ENCODE data around the gene OSBPL6.
"Not testable (repeated sequence)": the region's sequence is repeated elsewhere in the genome, so short reads cannot be mapped to it uniquely, and the experiment has no call there.

Gene OSBPL6

DNA sequence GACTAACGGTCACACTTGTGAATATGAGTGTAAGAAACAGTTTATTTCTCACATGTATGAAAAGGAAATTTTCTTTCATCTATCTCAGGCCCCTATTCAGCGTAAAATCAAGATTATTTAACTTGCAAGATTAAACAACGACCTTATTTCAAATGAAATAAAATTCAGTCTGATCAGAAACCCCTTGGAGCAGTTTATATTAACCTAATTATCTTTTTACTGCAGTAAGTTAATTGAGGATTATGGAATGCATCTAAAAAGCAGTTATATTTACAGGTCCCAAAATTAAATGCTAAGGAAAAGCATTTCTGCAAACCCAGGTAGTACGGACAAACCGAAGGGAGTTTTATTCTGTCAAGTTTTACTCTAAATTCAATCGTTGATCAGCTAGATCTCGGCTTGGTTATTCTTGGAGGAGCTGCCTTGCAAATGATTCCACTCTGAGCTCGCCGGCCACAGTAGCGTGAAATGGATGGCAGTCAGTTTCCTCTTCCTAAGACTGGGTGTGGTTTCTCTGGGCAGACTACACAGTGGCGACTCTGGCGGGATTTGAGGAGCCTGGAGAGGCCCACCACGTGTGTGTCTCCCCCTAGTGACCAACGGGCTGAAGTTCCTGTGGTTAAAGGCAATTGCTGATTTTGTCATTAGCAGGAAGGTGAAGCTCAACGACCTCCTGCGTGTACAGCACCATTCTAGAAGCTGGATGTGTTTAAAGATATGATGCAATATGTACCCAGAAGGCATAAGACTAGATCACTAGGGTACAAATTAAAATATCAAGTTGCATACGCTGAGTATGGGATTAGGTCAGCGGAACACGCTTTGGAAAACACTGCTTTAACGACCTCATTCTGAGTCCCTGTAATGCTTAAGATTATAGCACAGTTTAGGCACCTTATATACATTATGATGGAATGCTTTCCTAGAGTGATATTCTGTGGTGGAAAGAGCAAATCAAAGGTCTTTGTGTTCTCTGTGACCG lies 220.2 kb downstream of the OSBPL6 start:
- DNase-seq, result peak; percentile 87 to 88

DNA sequence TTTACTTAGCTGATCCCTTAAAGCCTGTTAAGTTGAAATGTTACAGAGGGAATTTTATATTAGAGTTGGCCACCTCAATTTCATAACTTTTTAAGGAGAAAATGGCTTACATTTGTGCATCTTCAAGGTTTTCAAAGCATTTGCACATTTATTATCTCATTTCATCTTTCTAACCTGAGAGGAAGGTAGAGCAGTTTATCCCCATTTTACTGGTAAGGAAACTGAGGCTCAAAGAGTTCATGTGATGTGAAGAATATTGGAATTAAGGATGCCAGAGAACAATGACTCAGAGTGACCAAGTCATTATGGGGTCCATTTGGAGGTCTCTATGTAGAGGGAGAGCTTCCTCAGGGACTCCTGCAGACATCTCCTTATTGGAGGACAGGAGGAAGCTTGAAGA lies 221.7 kb downstream of the OSBPL6 start:
- DNase-seq, result no peak

DNA sequence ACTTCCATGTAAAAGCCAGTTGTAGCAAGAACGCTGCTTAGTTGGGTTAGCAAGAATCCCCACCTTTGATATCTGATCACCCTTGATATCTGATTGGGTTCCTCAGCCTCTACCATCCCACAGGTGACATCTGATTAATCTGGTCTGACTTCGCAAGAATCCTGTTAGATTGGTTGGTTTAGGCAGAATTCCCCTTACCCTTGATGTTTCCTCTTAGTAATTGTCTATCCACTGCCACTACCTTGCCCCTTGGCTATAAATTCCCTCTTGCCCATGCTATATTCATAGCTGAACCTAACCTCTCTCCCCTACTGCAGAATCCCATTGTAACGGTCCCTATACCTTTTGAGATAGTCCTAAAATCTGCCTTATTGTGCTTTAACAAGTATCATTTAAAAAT lies 223.6 kb downstream of the OSBPL6 start:
- DNase-seq, result no peak

DNA sequence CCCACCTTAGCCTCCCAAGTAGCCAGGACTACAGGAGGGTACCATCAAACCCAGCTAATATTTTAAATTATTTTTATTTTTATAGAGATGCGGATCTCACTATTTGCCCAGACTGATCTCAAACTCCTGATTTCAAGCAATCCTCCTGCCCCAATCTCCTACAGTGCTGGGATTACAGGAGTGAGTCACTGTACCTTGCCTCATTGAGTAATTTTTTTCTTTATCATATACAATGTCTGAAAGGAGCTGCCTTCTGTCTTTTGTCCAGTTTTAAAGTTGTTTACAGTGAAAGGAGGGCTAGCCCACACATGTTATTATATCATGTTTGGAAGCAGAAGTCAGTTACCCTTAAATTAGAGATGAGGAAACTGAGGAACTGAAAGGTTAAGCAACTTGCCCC lies 224.1 kb downstream of the OSBPL6 start:
- no peak for DNase-seq

DNA sequence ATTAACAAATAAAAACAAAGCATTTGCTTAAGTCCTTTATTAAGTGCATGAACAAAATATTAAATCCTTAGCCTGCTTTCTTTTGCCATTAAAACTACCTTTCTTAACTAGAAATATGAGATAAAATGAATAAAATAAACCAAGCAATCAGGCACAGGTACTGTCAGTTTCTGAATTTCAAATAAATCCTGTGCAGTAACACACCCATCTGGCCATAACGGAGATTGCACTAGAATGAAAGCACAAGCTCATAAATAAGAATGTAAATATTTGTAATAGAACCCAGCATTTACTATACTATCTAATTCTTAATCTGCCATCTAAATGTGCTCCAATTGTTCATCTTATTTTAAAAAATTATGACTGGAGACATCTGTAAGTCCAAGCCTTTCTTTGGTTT lies 224.8 kb downstream of the OSBPL6 start:
- no peak for DNase-seq

DNA sequence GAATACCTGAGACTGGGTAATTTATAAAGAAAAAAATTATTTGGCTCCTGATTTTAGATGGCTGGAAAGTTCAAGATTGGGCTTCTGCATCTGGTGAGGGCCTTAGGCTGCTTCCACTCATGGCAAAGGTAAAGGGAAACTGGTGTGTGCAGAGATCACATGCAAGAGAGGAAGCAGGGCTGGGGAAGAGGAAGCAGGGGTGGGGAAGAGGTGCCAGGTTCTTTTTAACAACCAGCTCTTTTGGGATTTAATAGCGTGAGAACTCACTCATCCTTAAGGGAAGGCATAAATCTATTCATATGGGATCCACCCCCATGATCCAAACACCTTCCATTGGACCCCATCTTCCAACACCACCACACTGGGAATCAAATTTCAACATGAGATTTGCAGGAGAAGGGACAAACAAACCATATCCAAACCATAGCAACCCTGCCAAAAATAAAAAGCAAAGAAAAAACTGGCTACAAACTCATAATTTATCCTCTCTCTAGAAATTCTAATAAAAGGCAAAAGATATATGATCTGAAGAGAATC lies 226.2 kb downstream of the OSBPL6 start:
- no peak for DNase-seq

DNA sequence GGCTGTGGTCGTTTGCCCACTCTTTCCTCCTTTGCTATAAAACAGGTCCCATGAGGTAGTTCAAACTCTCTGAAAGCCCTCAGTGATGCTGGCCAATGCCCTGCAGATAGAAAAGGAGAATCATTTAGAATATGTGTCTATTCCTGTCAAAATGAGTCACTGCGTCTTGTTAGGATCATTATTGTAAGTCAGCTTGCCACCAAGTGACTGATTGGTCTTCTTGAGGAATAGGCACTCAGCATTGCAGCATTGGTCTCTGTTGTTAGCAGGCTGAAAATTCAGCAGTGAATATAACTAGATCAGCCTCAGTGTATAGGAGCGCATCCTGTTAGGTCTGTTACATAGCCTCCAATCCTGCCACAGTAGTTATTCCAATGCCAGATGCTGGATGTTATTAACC lies 227.8 kb downstream of the OSBPL6 start:
- no peak for DNase-seq

DNA sequence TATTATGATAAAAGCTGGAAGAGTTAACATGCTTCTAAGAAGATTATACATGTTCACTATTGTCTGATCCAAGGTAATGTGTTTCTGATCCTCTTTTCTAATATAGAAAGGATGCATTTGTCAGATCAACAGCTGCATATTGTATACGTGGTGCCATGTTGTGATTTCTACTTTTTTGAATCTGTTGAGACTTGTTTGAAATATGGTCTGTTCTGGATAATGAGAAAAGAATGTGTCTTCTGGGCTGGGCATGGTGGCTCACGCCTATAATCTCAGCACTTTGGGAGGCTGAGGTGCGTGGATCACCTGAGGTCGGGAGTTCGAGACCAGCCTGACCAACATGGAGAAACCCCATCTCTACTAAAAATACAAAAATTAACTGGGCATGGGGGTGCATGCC lies 229.4 kb downstream of the OSBPL6 start:
- DNase-seq, result not testable (repeated sequence)

DNA sequence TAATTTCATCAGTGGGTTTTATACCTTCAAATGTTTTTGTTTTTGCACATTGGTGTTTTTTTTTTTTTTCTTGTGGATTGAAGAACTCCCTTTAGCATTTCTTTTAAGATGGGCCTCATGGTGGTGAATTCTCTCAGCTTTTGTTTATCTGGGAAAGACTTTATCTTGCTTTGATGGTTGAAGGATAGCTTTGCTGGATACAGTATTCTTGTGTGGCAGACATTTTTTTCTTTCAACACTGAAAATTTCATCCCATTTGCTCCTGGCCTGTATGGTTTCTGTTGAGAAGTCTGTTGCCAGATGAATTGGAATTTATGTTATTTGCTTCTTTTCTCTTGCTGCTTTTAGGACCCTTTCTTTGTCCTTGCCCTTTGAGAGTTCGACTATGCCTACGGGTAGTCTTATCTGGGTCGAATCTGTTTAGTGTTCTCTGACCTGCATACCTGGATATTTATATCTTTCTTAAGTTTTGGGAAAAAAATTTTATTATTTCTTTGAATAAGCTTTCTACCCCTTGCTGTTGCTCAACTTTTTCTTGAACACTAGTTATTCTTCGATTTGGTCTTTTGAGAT lies 231.0 kb downstream of the OSBPL6 start:
- no peak for DNase-seq

DNA sequence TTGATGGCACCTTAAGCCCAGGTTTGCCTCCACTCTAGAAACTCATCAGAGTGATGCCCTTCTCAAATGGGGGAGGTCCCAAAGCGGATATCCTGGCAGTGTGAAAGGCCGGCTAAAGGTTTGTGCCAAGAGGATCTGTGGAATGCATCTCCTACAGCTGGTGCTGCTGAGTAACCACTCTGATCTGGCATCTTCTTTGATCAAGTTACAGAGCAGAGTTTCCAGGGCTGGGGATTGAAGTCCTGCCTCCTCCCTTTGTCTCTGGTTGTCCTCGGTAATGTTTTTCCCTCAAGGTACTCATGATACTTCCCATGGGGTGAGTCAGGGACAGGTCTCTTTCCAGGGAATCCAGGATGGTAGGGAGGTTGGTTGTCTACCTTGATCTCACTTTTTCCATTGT lies 232.1 kb downstream of the OSBPL6 start:
- DNase-seq, result no peak

DNA sequence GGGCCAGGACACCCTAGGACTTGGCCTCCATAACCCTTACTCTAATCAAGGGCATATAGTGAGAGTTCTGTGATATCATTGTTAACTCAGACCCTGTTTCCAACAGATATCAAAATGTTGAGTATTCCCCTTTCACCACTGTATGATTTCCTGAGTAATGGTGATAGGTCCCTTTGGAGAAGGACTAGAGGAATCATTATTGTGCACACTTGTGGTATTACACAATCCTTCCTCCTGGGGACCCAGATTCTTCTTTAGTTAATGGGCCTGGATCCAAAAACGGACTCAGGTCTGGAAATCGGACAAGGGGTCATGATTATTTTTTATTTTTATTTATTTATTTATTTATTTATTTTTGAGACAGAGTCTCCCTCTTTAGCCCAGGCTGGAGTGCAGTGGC lies 233.1 kb downstream of the OSBPL6 start:
- no peak for DNase-seq

DNA sequence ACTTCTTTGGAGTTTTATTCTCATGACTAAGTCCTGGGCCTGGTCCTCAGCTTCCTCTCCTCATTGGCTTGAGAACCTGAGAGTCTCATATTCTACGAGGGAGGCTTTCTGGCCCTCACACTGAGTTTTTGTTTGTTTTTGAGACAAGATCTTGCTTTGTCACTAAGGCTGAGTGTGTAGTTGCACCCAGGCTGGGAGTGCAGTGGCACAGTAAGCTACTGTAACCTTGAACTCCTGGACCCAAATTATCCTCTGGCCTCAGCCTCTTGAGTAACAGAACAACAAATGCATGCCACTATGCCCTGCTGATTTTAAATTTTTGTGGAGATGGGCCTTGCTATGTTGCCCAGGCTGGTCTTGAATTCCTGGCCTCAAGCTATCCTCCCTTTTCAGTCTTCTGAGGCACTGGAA lies 234.1 kb downstream of the OSBPL6 start:
- no peak for DNase-seq

DNA sequence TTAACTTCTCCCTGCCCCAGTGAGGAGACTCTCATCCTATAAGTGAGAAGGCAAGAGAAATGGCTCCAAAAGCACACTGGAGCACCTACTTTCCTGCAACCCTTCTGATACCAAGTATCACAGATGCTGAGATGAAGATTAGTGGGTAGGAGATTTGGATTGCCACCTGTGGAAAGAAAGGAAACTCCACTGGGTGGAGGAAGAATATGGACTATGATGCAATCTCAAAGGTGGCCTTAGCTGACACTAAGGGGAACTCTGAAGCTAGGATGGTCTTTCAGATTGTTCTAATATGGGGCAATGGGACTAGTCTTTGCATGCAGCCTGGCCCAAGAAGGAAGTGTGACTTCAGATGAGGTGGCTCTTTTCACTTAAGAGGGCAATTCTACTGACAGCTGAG lies 235.0 kb downstream of the OSBPL6 start:
- no peak for DNase-seq

DNA sequence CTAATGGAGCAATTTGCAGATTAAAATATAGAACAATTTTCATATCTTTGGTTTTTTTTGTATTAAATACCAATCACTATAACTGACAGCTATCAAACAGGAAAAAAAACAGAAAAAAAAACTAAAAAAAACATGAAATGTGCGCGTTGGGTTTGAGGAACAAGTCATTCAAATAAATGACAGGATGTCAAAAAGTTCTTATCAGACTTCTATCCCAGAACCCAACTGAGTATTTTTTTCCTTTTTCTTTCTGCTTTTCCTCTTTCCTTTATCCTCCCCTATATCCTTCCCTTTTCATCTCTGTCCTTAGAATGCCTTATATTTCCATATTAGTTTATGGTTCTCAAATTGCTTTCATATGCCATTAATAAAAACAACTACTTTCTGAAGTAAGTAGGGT lies 242.3 kb downstream of the OSBPL6 start:
- DNase-seq, result no peak

DNA sequence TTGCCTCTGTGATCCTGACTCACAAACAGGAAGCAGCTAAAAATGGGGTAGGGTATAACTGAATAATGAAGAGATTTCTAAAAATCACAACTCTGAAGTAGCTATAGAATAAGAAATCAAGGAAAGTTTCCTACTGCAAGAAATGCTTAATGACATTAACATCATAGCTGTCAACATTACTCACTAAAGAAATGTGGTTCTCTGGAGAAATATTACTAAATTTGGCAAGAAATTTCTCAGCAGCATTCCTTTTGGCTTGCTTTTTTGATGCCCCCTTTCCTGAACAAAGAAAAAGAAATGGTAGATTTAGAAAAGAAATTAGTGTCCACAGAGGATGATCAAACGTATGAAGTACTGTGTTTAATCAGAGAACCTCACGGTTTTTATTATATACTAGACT lies 247.1 kb downstream of the OSBPL6 start:
- no peak for DNase-seq

DNA sequence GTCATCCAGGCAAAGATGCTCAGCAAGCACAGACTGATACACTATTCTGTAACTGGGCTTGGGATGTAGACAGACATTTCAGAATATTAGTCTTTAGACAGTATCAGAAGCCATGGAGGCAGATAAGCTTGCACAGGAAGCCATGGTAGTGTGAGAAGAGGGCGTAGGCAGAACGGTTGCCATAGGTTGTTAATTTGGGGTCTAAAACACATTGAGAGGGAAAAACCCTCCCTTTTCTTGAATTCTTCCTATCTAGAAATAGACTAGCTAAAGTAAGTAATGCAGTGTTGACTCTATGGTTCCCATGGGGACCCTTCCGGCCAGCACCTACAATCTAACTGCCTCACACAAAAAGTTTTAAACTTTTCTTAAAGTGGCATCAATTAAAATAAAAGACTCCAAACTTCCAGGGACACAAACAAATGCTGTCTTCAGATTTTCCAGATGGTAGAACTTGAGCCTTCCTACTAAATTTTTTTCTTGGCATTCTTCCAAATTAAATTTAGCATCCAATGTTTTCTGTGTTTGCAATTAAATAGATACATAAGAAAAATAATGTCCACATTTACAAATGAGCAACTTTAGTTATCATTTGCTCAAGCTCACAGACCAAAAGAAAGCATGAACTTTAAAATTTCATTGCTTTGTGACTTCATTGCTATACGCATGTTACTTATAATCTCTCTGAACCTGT lies 254.8 kb downstream of the OSBPL6 start:
- no peak for DNase-seq

DNA sequence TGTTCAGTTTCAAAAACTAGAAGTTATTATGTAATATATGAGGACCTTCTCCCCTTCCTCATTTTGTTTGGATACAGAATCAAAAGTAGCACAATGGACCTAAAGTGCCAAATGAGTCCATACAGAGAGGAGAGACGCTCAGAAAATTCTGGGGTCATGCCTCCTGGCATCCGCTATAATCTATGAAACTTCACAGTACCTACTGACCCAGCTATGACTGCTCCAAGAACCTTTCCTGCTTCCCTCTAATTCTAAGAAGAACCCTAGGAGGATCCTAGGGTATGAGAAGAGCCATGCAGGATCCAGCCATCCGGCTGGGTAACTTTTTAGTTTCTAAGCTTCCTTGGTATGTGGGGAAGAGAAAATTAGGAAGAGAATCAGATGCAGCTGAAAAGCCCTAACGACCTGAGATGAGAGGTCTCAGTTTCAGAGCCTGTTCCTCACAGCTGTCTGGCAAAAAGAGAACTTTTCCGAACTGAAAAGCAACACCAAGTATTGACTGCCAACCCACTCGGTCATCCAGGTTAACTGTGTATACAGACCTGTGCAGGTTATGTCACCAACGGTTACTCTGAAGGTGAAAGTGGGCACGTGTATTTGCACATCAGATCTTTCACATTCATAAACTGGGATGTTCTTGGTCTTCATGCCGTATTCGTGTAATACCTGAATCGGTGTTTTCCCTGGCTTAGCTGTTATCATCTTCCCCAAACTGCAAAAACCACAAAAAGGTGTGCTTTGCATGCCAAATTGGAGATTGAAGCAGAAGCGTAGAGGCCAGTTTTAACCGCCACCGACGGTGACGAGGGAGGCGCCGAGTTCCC lies 255.6 kb downstream of the OSBPL6 start:
- no peak for DNase-seq

DNA sequence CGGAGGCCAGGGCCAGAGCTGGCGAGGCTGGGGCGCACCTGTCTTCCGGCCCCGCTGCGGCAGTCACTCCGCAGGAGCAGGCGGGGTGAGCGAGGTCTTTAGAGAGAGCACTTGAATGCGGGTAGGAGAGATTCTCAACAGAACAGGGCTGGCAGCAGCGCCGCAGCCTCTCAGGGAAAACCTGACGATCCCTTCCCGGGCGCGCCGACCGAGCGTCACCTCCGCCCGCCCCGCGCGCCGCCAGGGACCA lies 256.1 kb downstream of the OSBPL6 start:
- no peak for DNase-seq

DNA sequence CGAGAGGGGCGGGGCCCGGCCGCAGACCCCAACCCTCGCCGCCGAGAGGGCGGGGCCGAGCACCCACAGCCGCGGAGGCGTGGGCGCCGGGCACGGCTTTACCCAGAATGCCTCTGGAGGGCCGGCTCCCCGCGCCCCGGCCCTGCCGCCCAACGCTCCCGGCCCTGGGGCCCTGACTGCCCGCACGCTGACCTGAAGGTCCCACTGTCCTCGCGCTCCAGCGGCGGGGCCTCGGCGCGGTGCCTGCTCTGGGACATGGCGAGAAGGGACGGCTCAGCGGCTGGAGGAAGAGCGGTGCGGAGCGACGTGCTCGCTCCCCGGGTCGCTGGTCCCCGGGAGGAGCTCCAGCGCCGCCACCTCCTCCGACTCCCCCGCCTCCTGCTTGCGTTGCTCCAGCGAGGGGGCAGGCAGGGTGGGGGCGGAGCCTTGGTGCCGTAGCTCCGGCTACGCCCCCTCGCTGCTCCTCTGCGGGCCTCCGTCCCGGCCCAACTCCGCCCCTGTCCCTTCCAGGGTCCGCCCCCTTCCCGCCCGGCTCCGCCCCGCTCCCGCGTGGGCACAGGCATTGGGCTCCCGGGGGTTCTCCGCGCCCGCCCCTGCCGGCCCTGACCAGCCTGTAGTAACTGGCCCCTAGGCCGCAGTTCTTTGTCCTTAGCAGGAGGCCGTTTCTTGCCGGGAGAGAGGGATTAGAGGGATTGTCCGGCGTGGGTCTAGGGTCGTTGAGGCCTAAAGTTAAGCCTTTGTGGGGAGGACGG lies 256.6 kb downstream of the OSBPL6 start, which contains the start of the genes PJVK and PRKRA:
TSS of gene PJVK (plus strand) at position 605 of the 752 bp plus-strand sequence. CDS start 2,032 bp downstream, outside the sequence.
TSS of gene PRKRA (minus strand) at position 402 of the 752 bp plus-strand sequence. CDS start at position 257, 145 bp downstream.
- DNase-seq, result peak; percentile 89 to 96

DNA sequence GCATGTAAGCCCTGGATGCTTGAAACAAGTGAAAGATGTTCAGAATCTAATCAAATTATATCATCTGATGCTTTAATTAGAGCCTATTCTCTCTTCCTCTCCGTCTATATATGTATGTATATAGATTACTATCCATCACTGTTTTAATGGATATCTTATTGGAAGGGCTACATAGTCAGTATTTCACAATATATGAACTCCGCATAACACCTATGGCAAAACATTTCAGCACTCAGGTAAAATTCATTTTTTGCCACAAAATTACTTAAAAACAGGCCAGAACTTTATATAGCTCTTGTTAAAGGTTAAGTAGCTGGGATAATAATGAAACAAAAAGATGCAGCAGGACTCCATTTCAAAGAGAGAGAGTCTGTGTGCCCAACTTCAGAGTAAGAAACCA lies 258.0 kb downstream of the OSBPL6 start:
- DNase-seq, result no peak
